GM12875 (cell line): Measurements from ENCODE around the gene CEMIP.
"Not testable (repeated sequence)": the region's sequence is repeated elsewhere in the genome, so short reads cannot be mapped to it uniquely, and the experiment has no call there.

Experiments used
- H3K4me3 ChIP-seq: one replicate; pipeline ENCODE4 v1.5.1; 2011; ENCODE audit warnings: low read depth, low read length, control low read depth
- TF ChIP-seq, protein P1 (sequence below): IDR thresholded peaks from 2 replicates; pipeline ENCODE4 v1.5.1; 2011; ENCODE audit warnings: low read depth, mild to moderate bottlenecking, control low read depth, inconsistent platforms, low read length, moderate library complexity, borderline replicate concordance; ENCODE audit not compliant: insufficient read depth

Gene CEMIP

DNA sequence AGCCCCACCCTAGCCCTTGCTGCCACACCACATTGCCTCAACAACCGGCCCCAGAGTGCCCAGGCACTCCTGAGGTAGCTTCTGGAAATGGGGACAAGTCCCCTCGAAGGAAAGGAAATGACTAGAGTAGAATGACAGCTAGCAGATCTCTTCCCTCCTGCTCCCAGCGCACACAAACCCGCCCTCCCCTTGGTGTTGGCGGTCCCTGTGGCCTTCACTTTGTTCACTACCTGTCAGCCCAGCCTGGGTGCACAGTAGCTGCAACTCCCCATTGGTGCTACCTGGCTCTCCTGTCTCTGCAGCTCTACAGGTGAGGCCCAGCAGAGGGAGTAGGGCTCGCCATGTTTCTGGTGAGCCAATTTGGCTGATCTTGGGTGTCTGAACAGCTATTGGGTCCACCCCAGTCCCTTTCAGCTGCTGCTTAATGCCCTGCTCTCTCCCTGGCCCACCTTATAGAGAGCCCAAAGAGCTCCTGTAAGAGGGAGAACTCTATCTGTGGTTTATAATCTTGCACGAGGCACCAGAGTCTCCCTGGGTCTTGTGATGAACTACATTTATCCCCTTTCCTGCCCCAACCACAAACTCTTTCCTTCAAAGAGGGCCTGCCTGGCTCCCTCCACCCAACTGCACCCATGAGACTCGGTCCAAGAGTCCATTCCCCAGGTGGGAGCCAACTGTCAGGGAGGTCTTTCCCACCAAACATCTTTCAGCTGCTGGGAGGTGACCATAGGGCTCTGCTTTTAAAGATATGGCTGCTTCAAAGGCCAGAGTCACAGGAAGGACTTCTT lies 171.3 kb downstream of the CEMIP start:
- TF ChIP-seq, protein P1, sequence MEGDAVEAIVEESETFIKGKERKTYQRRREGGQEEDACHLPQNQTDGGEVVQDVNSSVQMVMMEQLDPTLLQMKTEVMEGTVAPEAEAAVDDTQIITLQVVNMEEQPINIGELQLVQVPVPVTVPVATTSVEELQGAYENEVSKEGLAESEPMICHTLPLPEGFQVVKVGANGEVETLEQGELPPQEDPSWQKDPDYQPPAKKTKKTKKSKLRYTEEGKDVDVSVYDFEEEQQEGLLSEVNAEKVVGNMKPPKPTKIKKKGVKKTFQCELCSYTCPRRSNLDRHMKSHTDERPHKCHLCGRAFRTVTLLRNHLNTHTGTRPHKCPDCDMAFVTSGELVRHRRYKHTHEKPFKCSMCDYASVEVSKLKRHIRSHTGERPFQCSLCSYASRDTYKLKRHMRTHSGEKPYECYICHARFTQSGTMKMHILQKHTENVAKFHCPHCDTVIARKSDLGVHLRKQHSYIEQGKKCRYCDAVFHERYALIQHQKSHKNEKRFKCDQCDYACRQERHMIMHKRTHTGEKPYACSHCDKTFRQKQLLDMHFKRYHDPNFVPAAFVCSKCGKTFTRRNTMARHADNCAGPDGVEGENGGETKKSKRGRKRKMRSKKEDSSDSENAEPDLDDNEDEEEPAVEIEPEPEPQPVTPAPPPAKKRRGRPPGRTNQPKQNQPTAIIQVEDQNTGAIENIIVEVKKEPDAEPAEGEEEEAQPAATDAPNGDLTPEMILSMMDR, result no peak
- no peak overlapping the region for H3K4me3 ChIP-seq

DNA sequence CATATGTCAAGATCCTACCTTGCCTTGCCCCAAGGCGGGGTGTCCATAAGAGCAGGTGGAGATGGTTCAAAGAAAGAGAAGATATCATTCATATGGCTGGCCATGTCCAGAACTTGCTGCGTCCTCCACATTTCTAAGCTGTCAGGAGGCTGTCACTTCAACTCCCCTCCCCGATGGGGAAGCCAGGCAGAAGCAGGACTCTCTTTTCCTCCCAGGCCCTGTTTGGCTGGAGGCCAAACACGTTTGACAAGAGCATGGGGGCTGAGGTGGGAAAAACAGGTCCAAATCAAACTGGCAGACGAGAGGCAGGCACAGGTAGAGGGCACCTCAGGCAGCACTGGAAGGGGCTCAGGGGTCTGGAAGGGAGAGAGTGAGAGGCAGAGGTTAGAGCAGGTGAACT lies 172.8 kb downstream of the CEMIP start:
- TF ChIP-seq, protein P1, result no peak
- H3K4me3 ChIP-seq, result no peak overlapping the region

DNA sequence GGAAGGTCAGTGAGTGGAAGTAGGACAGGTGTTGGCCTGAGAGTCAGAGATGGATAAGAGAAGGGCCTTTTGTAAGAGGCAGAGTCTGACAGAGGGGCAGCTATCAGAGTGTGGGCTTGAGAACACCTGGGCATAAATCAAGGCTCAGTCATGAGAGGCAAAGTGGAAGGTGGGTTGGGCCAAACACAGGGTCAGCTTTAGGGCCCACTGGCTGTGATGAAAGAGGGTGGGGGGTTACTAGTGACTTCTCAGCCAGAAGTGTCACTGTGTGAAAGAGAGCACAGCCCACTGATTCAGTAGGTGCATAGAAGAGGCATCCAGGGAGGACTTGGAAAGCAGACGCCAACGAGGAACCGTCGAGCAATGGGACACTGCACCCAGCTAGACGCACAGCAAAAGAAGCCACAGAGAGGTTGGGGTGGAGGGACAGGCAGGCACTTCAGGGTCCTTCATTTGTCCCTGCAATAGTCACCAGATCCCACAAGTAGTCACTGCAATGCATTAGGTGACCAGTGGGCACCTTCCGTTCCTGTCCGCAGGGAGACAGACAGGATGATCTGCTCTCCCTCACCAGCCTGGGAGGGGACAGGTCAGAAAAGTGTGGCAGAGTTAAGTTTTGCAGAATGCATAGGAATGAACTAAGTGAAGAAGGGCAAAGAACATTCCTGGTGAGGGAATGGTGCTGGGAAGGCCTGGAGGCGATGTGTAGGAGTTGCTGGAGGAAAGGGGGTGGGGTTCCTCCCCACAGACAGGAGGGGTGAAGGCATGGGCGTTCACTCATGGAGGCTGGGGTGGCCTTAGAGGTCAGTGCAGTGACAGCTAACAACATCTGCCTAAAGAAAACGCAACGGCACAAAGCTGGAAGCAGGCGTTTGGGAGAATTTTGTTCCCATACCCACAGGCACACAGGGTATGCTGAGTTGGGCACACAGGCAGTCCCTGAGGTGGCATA lies 174.1 kb downstream of the CEMIP start:
- H3K4me3 ChIP-seq, result no peak overlapping the region
- TF ChIP-seq, protein P1, result no peak

DNA sequence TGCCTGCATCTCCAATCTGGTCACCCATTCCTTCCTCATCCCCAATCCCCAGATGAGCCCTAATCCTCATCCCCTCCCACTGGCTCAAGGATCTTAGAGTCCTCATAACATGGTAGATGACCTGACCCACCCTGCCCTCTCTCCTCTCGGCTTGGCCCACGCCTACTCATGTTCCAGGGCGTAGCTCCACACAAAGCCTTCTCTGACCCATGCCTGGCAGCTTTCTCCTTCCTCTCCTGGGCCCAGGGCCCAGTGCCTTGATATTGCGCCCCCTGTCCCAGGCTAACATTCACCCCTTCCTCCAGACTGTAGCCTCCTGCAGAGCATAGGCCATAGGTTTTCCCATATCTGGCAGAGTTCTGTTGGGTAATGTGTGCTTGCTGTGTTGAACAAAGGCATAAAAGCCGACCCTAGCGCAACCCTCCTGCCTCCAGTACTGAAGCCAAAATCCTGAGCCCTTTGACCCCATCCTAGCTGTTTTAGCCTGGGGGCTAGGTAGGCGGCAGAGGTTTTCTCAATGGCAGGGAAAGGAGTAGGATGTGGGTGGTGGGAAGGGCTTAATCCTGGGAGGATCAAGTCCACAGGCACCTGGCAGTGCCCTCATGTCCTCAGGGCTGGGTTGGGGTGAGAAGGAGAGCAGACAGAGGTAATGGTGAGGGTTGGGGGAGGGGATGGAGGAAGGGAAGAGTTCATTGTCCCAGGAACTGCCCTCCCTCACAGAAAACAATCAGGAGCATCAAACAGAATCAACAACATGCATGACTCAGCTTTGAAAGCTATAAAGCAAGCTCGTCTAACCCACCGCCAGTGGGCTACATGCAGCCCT lies 175.0 kb downstream of the CEMIP start:
- TF ChIP-seq, protein P1, result no peak
- no peak overlapping the region for H3K4me3 ChIP-seq

DNA sequence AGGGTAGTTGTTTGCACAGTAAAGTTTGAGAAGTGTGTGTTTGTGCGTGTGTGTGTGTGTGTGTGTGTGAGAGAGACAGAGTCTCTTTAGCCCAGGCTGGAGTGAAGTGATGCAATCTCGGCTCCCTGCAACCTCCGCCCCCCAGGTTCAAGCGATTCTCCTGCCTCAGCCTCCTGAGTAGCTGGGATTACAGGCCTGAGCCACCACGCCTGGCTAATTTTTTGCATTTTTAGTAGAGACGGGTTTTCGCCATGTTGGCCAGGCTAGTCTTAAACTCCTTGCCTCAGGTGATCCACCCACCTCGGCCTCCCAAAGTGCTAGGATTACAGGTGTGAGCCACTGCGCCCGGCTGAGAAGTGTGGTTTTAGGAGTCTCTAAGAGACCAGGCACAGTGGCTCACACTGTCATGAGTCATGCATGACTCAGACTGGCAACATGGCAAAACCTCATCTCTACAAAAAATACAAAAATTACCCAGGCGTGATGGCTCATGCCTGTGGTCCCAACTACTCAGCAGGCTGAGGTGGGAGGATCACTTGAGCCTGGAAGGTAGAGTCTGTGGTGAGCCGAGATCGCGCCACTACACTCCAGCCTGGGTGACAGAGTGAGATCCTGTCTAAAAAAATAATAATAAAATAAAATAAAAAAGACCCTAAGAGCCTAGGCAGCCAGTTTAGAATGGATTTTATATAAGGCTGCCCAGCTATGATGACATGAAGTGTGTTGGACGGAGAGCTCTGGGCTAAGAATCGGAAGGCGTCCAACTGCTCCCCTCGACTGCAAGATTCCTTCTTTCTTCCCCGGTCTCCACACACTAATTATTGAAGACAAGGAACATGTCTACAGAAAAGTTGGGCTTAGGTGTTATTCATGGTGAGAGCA lies 176.6 kb downstream of the CEMIP start:
- H3K4me3 ChIP-seq, result not testable (repeated sequence)

DNA sequence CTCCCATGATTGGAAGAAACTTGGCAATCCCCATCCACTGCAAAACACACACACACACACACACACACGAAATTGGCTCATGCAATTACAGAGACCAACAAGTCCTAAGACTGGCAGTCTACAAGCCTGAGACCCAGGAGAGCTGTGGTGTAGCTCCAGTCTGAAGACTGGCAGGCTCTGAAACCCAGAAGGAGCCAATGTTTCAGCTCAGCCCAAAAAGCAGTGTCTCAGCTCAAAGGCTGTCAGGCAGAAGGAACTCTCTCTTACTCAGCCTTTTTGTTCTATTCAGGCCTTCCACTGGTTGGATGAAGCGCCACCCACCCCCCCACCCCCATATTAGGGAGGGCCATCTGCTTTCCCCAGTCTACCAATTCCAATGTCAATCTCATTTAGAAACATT lies 178.4 kb downstream of the CEMIP start:
- H3K4me3 ChIP-seq, result no peak overlapping the region
- TF ChIP-seq, protein P1, result no peak

DNA sequence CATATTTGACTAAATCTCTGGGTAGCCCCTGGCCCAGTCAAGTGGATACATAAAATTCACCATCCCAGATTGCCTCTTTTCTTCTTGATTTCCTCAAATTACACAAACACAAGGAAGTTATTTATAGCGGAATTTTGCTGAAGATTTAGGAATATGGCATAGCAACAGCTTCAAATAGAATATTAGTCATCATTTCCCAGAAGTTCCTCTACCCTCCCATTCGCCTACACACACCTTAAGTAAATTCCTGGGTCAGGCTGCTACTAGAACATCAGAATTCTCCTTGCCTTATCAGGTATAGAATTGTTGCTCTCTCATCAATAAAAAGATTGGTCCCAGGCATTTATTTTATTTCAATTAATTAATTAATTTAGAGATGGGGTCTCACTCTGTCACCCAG lies 178.8 kb downstream of the CEMIP start:
- no peak overlapping the region for H3K4me3 ChIP-seq
- TF ChIP-seq, protein P1, result no peak
